Brain microvascular endothelial cell (primary cell): Measurements from ENCODE around the gene HADH.

Experiments used
- DNase-seq: peaks from one replicate; pipeline ENCODE4 v3.0.0-alpha.2; 2020
- H3K27ac ChIP-seq: fragments of 250-450 bp; sonication (Bioruptor Pico); 2 replicates; pipeline ENCODE4 v1.5.1; 2020; ENCODE audit warnings: mild to moderate bottlenecking, moderate library complexity
- H3K27me3 ChIP-seq: fragments of 250-450 bp; sonication (Bioruptor Pico); replicated peaks from 2 replicates; pipeline ENCODE4 v1.5.1; 2020; ENCODE audit warnings: mild to moderate bottlenecking
- H3K36me3 ChIP-seq: fragments of 250-450 bp; sonication (Bioruptor Pico); replicated peaks from 2 replicates; pipeline ENCODE4 v1.5.1; 2020; ENCODE audit warnings: mild to moderate bottlenecking
- H3K4me3 ChIP-seq: 2 replicates; pipeline ENCODE4 v1.5.1; 2011; ENCODE audit warnings: low read depth, mild to moderate bottlenecking, control low read depth, low read length, moderate library complexity
- CTCF ChIP-seq: IDR thresholded peaks from 2 replicates; pipeline ENCODE4 v1.5.1; 2011; ENCODE audit warnings: low read depth, mild to moderate bottlenecking, moderate library complexity, low read length, control low read depth, inconsistent platforms; ENCODE audit errors: missing control alignments
- in situ Hi-C: cut with HindIII; loops from 2 replicates; pipeline ENCODE4 v1.10.0; 2017; ENCODE audit warnings: low sequenced_read_pairs, low pct_ligation_motif_present

Gene HADH

GRCh38 chr4:107977966-107978705, 11.6 kb upstream of the HADH start:
- no peak for DNase-seq
- no peak for TF ChIP-seq CTCF

GRCh38 chr4:107978716-107979451, 10.8 kb upstream of the HADH start:
- no peak for DNase-seq
- H3K4me3 ChIP-seq: no peak overlapping the region
- no peak overlapping the region for H3K27ac ChIP-seq
- H3K36me3 ChIP-seq: no peaks in the 10 kb centered on the region
- TF ChIP-seq CTCF: no peak
- no peaks in the 10 kb centered on the region for H3K27me3 ChIP-seq
- in situ Hi-C loops: no loop called here

More at GRCh38 chr4:107977966-107978705, 11.6 kb upstream of the HADH start:
- Histone ChIP-seq H3K27ac (no peak overlapping the region), H3K4me3 (no peak overlapping the region), H3K27me3 (no peaks in the 10 kb centered on the region), H3K36me3 (no peaks in the 10 kb centered on the region)
- in situ Hi-C loops: no loop called here

- H3K27me3 ChIP-seq: no peaks in the 10 kb centered on the region
- DNase-seq: no peak
- no peaks in the 10 kb centered on the region for H3K36me3 ChIP-seq
- H3K27ac ChIP-seq: no peak overlapping the region
- in situ Hi-C loops: no loop called here
- H3K4me3 ChIP-seq: no peak overlapping the region
- TF ChIP-seq CTCF: no peak
These were observed 1.6 kb upstream of the HADH start for GRCh38 chr4:107987916-107988762.

- no peaks in the 10 kb centered on the region for H3K36me3 ChIP-seq
- no peak overlapping the region for H3K4me3 ChIP-seq
- DNase-seq: no peak
- no peaks in the 10 kb centered on the region for H3K27me3 ChIP-seq
- H3K27ac ChIP-seq: no peak overlapping the region
- no peak for TF ChIP-seq CTCF
- in situ Hi-C loops: no loop called here
These were observed 990 bp upstream of the HADH start for GRCh38 chr4:107988763-107989035.

GRCh38 chr4:107989162-107989536, 540 bp upstream of the HADH start:
- no peaks in the 10 kb centered on the region for H3K27me3 ChIP-seq
- no peak overlapping the region for H3K27ac ChIP-seq
- peak overlapping the region; percentile 84 for H3K4me3 ChIP-seq
- no peak for DNase-seq
- TF ChIP-seq CTCF: no peak
- in situ Hi-C loops: no loop called here
- no peaks in the 10 kb centered on the region for H3K36me3 ChIP-seq
